Measurements from ENCODE around the gene ZNF736.
"Not testable (repeated sequence)": the region's sequence is repeated elsewhere in the genome, so short reads cannot be mapped to it uniquely, and the experiment has no call there.

The ZNF736 gene

GRCh38 chr7:64324166-64324565 is 10.4 kb downstream of the ZNF736 start:
- H3K36me3 Mint-ChIP-seq (ENCODE audit: low read depth), result peaks cover 45% of the 10 kb centered on the region
- H3K27me3 Mint-ChIP-seq (ENCODE audit: low read depth); H3K4me3 Mint-ChIP-seq; H3K27ac Mint-ChIP-seq; H3K4me1 Mint-ChIP-seq (ENCODE audit: low read depth): not testable (repeated sequence)
- H3K9me3 Mint-ChIP-seq, result peaks cover 63% of the 10 kb centered on the region

DNA sequence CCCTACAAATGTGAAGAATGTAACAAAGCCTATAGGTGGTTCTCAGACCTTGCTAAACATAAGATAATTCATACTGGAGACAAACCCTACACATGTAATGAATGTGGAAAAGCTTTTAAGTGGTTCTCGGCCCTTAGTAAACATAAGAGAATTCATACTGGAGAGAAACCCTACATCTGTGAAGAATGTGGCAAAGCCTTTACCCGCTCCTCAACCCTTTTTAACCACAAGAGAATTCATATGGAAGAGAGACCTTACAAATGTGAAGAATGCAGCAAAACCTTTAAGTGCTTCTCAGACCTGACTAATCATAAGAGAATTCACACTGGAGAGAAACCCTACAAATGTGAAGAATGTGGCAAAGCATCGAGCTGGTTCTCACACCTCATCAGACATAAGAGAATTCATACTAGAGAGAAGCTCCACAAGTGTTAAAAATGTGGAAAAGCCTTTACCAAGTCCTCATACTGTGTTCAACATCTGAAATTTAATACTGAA is 35.0 kb downstream of the ZNF736 start:
- H3K4me3 Mint-ChIP-seq; H3K27me3 Mint-ChIP-seq (ENCODE audit: low read depth); H3K27ac Mint-ChIP-seq; H3K4me1 Mint-ChIP-seq (ENCODE audit: low read depth): not testable (repeated sequence)
- H3K36me3 Mint-ChIP-seq (ENCODE audit: low read depth), result peaks cover 53% of the 10 kb centered on the region
- peaks cover 78% of the 10 kb centered on the region for H3K9me3 Mint-ChIP-seq

DNA sequence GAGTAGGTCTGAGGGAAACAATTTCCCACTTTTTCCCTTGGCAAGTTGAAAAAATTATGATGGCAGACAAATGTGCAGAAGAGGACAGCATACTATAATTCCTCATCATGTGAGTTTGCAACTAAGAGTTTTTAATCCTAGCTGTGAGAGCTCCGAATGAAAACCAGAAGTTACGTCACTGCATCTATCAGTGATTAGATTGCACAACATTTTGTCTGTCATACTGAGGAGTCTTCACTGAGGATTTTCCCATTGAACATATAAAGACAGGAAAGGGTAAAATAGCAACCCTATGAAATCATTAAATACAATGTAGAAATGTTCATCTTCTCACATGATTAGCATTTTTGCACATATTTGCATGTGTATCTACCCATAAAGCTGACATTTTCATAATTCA is 45.8 kb downstream of the ZNF736 start:
- peaks cover 9% of the 10 kb centered on the region for H3K36me3 Mint-ChIP-seq (ENCODE audit: low read depth)
- H3K27ac Mint-ChIP-seq, result no peak overlapping the region
- peaks cover 70% of the 10 kb centered on the region for H3K9me3 Mint-ChIP-seq
- H3K4me1 Mint-ChIP-seq (ENCODE audit: low read depth), result no peaks in the 10 kb centered on the region
- no peaks in the 10 kb centered on the region for H3K27me3 Mint-ChIP-seq (ENCODE audit: low read depth)
- H3K4me3 Mint-ChIP-seq, result no peak overlapping the region

DNA sequence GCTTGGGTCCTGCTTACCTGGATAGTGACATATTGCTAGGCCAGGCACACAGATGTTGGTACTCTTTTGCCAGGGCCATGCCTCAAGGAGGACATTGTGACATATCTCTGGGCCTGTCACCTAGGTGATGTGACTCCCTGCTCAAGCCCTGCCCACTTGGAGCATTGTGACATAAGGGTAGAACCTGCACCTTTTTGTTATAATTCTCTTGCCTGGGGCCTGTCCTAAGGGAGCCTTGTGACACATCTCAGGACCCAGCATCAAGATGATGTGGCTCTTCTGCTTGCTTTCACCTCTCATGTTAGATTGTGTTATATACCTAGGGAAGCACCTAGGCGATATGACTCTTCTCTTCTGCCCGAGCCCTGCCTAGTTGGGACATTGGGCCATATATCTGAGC is 57.4 kb downstream of the ZNF736 start:
- Mint-ChIP-seq H3K4me1 (ENCODE audit: low read depth) (no peaks in the 10 kb centered on the region), H3K9me3 (peaks cover 86% of the 10 kb centered on the region), H3K27ac (no peak overlapping the region), H3K36me3 (ENCODE audit: low read depth) (no peaks in the 10 kb centered on the region), H3K27me3 (ENCODE audit: low read depth) (no peaks in the 10 kb centered on the region), H3K4me3 (no peak overlapping the region)

GRCh38 chr7:64373017-64373416 is 59.3 kb downstream of the ZNF736 start:
- Mint-ChIP-seq H3K4me3 (no peak overlapping the region), H3K27ac (no peak overlapping the region), H3K4me1 (ENCODE audit: low read depth) (no peaks in the 10 kb centered on the region), H3K36me3 (ENCODE audit: low read depth) (no peaks in the 10 kb centered on the region), H3K9me3 (peaks cover 89% of the 10 kb centered on the region), H3K27me3 (ENCODE audit: low read depth) (no peaks in the 10 kb centered on the region)

DNA sequence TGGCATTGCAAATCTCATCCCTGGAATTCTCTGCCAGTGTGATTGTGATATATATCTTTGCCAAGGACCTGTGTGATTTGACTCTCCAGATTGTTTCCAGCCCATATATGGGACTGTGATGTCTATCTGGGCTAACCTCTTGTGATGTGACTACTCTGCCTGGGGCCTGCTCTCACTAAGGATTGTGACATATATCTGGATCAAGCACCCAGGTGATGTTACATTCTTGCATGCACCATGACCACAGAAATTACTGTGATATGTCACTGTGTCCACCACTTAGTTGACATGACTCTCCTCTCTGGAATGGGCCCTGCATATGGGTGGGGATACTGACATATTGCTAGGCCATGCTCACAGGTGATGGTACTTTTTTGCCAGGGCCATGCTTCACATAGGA is 86.6 kb downstream of the ZNF736 start:
- Mint-ChIP-seq H3K9me3 (peaks cover 36% of the 10 kb centered on the region), H3K27ac (no peak overlapping the region), H3K4me1 (ENCODE audit: low read depth) (no peaks in the 10 kb centered on the region)

More for the DNA sequence above, 86.6 kb downstream of the ZNF736 start:
- Mint-ChIP-seq H3K36me3 (ENCODE audit: low read depth) (no peaks in the 10 kb centered on the region), H3K4me3 (no peak overlapping the region), H3K27me3 (ENCODE audit: low read depth) (no peaks in the 10 kb centered on the region)

Measured in T-helper 1 cell treated with Interleukin-12 subunit alpha and Interleukin-12 subunit beta and Interleukin-4 antibody, amounts not matched to agents 30 μg/mL and 1 μg/mL, for 36 hours (primary cell).